Upper lobe of left lung (tissue), 6 donors: ENCODE measurements around the gene XPNPEP3. TPM values are rescaled to one million over a fixed set of nuclear protein-coding genes. Genes with fewer than 3 reads are reported as not detected.

Experiments
- ATAC-seq, 2 donors: fragments of 200-7000 bp; cut with Tn5 transposase; one replicate each; pipeline ENCODE4 v1.9.1; 2022; ENCODE audit warnings: mild to moderate bottlenecking in 2 of 2, moderate library complexity in 2 of 2; ENCODE audit not compliant: low FRiP score in 2 of 2
- DNase-seq, 2 donors: peaks; one replicate each; pipeline ENCODE4 v3.0.0-alpha.2; 2019 to 2020
- H3K27ac ChIP-seq, 4 donors: fragments of 200-600 bp; sonication (generic); one replicate each; pipeline ENCODE4 v1.5.1; 2016 to 2019
- H3K27me3 ChIP-seq, 4 donors: fragments of 200-600 bp; sonication (generic); one replicate each; pipeline ENCODE4 v1.5.1; 2017 to 2019
- H3K36me3 ChIP-seq, 4 donors: fragments of 200-600 bp; sonication (generic); one replicate each; pipeline ENCODE4 v1.5.1; 2016 to 2019
- H3K4me1 ChIP-seq, 4 donors: fragments of 200-600 bp; sonication (generic); one replicate each; pipeline ENCODE4 v1.5.1; 2018 to 2019
- H3K4me3 ChIP-seq, 4 donors: fragments of 200-600 bp; sonication (generic); one replicate each; pipeline ENCODE4 v1.5.1; 2017 to 2019; ENCODE audit warnings: mild to moderate bottlenecking in 2 of 4, moderate library complexity in 1 of 4
- H3K9me3 ChIP-seq, 4 donors: fragments of 200-600 bp; sonication (generic); one replicate each; pipeline ENCODE4 v1.5.1; 2018 to 2019
- CTCF ChIP-seq, 6 experiments: fragments of 450-650 bp in 4 of 6; fragments of 200-600 bp in 2 of 6; sonication (generic) in 2 of 6; IDR thresholded peaks; one replicate each; pipeline ENCODE4 v1.5.1; 2016 to 2019; ENCODE audit warnings: antibody characterized with exemption in 6 of 6
- EP300 ChIP-seq, 4 donors: sonication (generic); formaldehyde crosslinking; IDR thresholded peaks; one replicate each; pipeline ENCODE4 v1.5.1; 2017; ENCODE audit warnings: antibody characterized with exemption in 4 of 4, control low read depth in 2 of 4
- POLR2A ChIP-seq, 4 donors: fragments of 450-650 bp; IDR thresholded peaks; one replicate each; pipeline ENCODE4 v1.5.1; 2016 to 2017; ENCODE audit warnings: antibody characterized with exemption in 4 of 4, mild to moderate bottlenecking in 2 of 4
- POLR2AphosphoS5 ChIP-seq, 2 donors: sonication (generic); formaldehyde crosslinking; IDR thresholded peaks; one replicate each; pipeline ENCODE4 v1.5.1; 2017; ENCODE audit warnings: antibody characterized with exemption in 2 of 2
- WGBS, 2 donors: methylation state at CpG; one replicate each; pipeline ENCODE4 v1.1.5; 2017 to 2018; 5-methylcytosine and 5-hydroxymethylcytosine counted together
- total RNA-seq, 6 donors: library from RNA; depleted of rRNA in 4 of 6; stranded (reverse); fragments of >200 nt in 4 of 6; gene quantifications; one replicate each; pipeline versions ENCODE4 v1.1.0 to v1.2.1, GENCODE V29; 2016 to 2021
- donor health status: DM: no; HTN: no; CAD: no; lungs with moderate emphysema.
- donor health status: DM: no; HTN: yes; CAD: no; lungs with severe emphysema.

XPNPEP3 gene
- total RNA-seq, 6 donors from 2014 or later: 10.9 to 40.9 (median 15.1) TPM

- H3K36me3 ChIP-seq: peaks cover 0 to 35% (median 0%) of the 10 kb centered on the region in 4 donors
- no peak for ATAC-seq
- WGBS, 2 donors: 93 to 95% methylated on average over 3 of the region's 3 CpGs
Observed at GRCh38 chr22:40874016-40874415, 17.1 kb downstream of the XPNPEP3 start.

GRCh38 chr22:40875111-40875510 lies 18.2 kb downstream of the XPNPEP3 start:
- Histone ChIP-seq H3K27ac (no peak overlapping the region), H3K36me3 (peaks cover 0 to 28% (median 0%) of the 10 kb centered on the region in 4 donors), H3K4me3 (no peak overlapping the region), H3K9me3 (no peaks in the 10 kb centered on the region), H3K27me3 (no peaks in the 10 kb centered on the region), H3K4me1 (no peaks in the 10 kb centered on the region)
- TF ChIP-seq EP300 (IDR thresholded peaks at IDR 0.05) (no peak), POLR2A (IDR thresholded peaks at IDR 0.05) (no peak), POLR2AphosphoS5 (IDR thresholded peaks at IDR 0.05) (no peak), CTCF (IDR thresholded peaks at IDR 0.05) (no peak)
- 94 to 97% methylated on average over 3 of the region's 3 CpGs for WGBS, 2 donors
- ATAC-seq (no peak), DNase-seq (no peak)

More at GRCh38 chr22:40874016-40874415, 17.1 kb downstream of the XPNPEP3 start:
- H3K4me1 ChIP-seq: no peaks in the 10 kb centered on the region
- no peak overlapping the region for H3K27ac ChIP-seq
- no peak overlapping the region for H3K4me3 ChIP-seq
- DNase-seq: no peak
- no peaks in the 10 kb centered on the region for H3K9me3 ChIP-seq
- no peaks in the 10 kb centered on the region for H3K27me3 ChIP-seq
- no peak for TF ChIP-seq CTCF (IDR thresholded peaks at IDR 0.05)
- no peak for TF ChIP-seq POLR2A (IDR thresholded peaks at IDR 0.05)
- TF ChIP-seq POLR2AphosphoS5 (IDR thresholded peaks at IDR 0.05): no peak
- no peak for TF ChIP-seq EP300 (IDR thresholded peaks at IDR 0.05)

- ATAC-seq: no peak
- Histone ChIP-seq H3K9me3 (no peaks in the 10 kb centered on the region), H3K4me1 (no peaks in the 10 kb centered on the region), H3K36me3 (peaks cover 0 to 16% (median 3%) of the 10 kb centered on the region in 4 donors), H3K27me3 (no peaks in the 10 kb centered on the region), H3K4me3 (no peak overlapping the region), H3K27ac (no peak overlapping the region)
- 48 to 81% methylated on average over 1 of the region's 1 CpG for WGBS, 2 donors
- no peak for DNase-seq
- TF ChIP-seq POLR2A (IDR thresholded peaks at IDR 0.05): no peak
- no peak for TF ChIP-seq CTCF (IDR thresholded peaks at IDR 0.05)
- no peak for TF ChIP-seq EP300 (IDR thresholded peaks at IDR 0.05)
- TF ChIP-seq POLR2AphosphoS5 (IDR thresholded peaks at IDR 0.05): no peak
Observed at GRCh38 chr22:40876907-40877306, 20.0 kb downstream of the XPNPEP3 start.

- no peak for TF ChIP-seq CTCF (IDR thresholded peaks at IDR 0.05)
- TF ChIP-seq EP300 (IDR thresholded peaks at IDR 0.05): no peak
- TF ChIP-seq POLR2A (IDR thresholded peaks at IDR 0.05): no peak
- TF ChIP-seq POLR2AphosphoS5 (IDR thresholded peaks at IDR 0.05): no peak
- 49 to 57% methylated on average over 3 of the region's 3 CpGs for WGBS, 2 donors
- Histone ChIP-seq H3K4me3 (no peak overlapping the region), H3K4me1 (no peaks in the 10 kb centered on the region), H3K36me3 (peaks cover 0 to 18% (median 9%) of the 10 kb centered on the region in 4 donors), H3K27me3 (no peaks in the 10 kb centered on the region), H3K27ac (no peak overlapping the region), H3K9me3 (no peaks in the 10 kb centered on the region)
- no peak for DNase-seq
- ATAC-seq: no peak
Observed at GRCh38 chr22:40877488-40877887, 20.5 kb downstream of the XPNPEP3 start.

GRCh38 chr22:40878922-40879321 lies 22.0 kb downstream of the XPNPEP3 start:
- WGBS, 2 donors: 69 to 92% methylated on average over 2 of the region's 2 CpGs
- DNase-seq (no peak), ATAC-seq (no peak)
- H3K9me3 ChIP-seq: no peaks in the 10 kb centered on the region
- no peaks in the 10 kb centered on the region for H3K4me1 ChIP-seq
- no peak overlapping the region for H3K4me3 ChIP-seq
- no peaks in the 10 kb centered on the region for H3K27me3 ChIP-seq
- TF ChIP-seq POLR2AphosphoS5 (IDR thresholded peaks at IDR 0.05): no peak
- peak overlapping the region in 1 of 4 donors; percentile 3 for H3K27ac ChIP-seq
- H3K36me3 ChIP-seq: peaks cover 0 to 32% (median 18%) of the 10 kb centered on the region in 4 donors
